K562 (cell line): ENCODE results near the gene C1QTNF6. TPM values are rescaled to one million over a fixed set of nuclear protein-coding genes. Genes with fewer than 3 reads are reported as not detected.

Experiments
- ATAC-seq: fragments of 200-7000 bp; cut with Tn5 transposase; 3 replicates; pipeline ENCODE4 v1.9.1; 2020; ENCODE audit warnings: moderate library complexity
- BruUV-seq: library from RNA; stranded (reverse); fragments of 400-500 nt; replicated peaks from 2 replicates; lab custom pipeline; 2021; lab: Mats Ljungman, UMichigan
- CTCF ChIA-PET: fragments of 300-600 bp; formaldehyde crosslinking; extraction: SDS; loops from one replicate; lab custom pipeline; 2021; ENCODE audit warnings: low intra/inter-chr PET ratio; lab: Yijun Ruan, JAX
- POLR2A ChIA-PET: fragments of 300-600, 350-650 bp; sonication (Branson Sonifier 250); formaldehyde crosslinking; extraction: SDS; loops from one replicate; lab custom pipeline; 2021; ENCODE audit warnings: antibody characterized with exemption, inconsistent platforms; lab: Yijun Ruan, JAX
- DNase-seq, 4 experiments: peaks; one replicate each; pipeline versions ENCODE4 v3.0.0 to v3.0.0-alpha.2; 2011 to 2018; ENCODE audit warnings: low spot score in 3 of 4, mixed read lengths in 3 of 4; ENCODE audit errors: extremely low read depth in 1 of 4
- FAIRE-seq: peaks from 2 replicates; lab custom pipeline; 2011; peaks lifted over from hg19 to GRCh38; lab: Jason Lieb, UNC
- H2AFZ ChIP-seq: 2 replicates; pipeline ENCODE4 v1.6.0; 2011; ENCODE audit warnings: low read depth, low read length, control low read depth, inconsistent platforms
- H3K27ac ChIP-seq: fragments of 200-600 bp; 3 replicates; pipeline ENCODE4 v1.8.0; 2011; ENCODE audit warnings: low read depth, mild to moderate bottlenecking, control low read depth, inconsistent platforms, low read length, moderate library complexity, mixed read lengths; ENCODE audit errors: extremely low read depth
- H3K27me3 ChIP-seq, 2 experiments: fragments of 300-600 bp in 1 of 2; 2 replicates in 1 of 2; 3 replicates in 1 of 2; pipeline versions ENCODE4 v1.6.0 to v1.8.0; 2011; ENCODE audit warnings: inconsistent platforms in 2 of 2, low read length in 2 of 2, mild to moderate bottlenecking in 1 of 2, mixed read lengths in 1 of 2, moderate library complexity in 1 of 2; ENCODE audit not compliant: control insufficient read depth in 2 of 2, insufficient read depth in 2 of 2
- H3K36me3 ChIP-seq: fragments of 300-600 bp; 3 replicates; pipeline ENCODE4 v1.8.0; 2011; ENCODE audit warnings: mild to moderate bottlenecking, low read length, inconsistent platforms; ENCODE audit not compliant: control insufficient read depth, insufficient read depth
- H3K4me1 ChIP-seq, 2 experiments: fragments of 200-600 bp in 1 of 2; replicated peaks in 1 of 2; 2 replicates in 1 of 2; 3 replicates in 1 of 2; pipeline versions ENCODE4 v1.5.1 to v1.8.0; 2011; ENCODE audit warnings: inconsistent platforms in 2 of 2, low read length in 2 of 2, mild to moderate bottlenecking in 1 of 2, mixed read lengths in 1 of 2, moderate library complexity in 1 of 2; ENCODE audit not compliant: control insufficient read depth in 2 of 2, insufficient read depth in 2 of 2
- H3K4me2 ChIP-seq: 2 replicates; pipeline ENCODE4 v1.6.1; 2011; ENCODE audit warnings: low read length, control low read depth, inconsistent platforms, mixed read lengths; ENCODE audit not compliant: insufficient read depth
- H3K4me3 ChIP-seq: fragments of 200-600 bp; sonication (generic), shearing (Covaris generic); 2 replicates; pipeline ENCODE4 v1.5.1; 2016; ENCODE audit warnings: control low read depth, inconsistent platforms
- H3K79me2 ChIP-seq: fragments of 200-600 bp; 3 replicates; pipeline ENCODE4 v1.8.0; 2011; ENCODE audit warnings: low read length, inconsistent platforms; ENCODE audit not compliant: control insufficient read depth, insufficient read depth
- H3K9ac ChIP-seq, 2 experiments: 2 replicates each; pipeline versions ENCODE4 v1.6.0 to v1.6.1; 2011; ENCODE audit warnings: low read depth in 2 of 2, low read length in 2 of 2, control low read depth in 1 of 2, inconsistent platforms in 1 of 2, mild to moderate bottlenecking in 1 of 2, mixed read lengths in 1 of 2; ENCODE audit not compliant: insufficient read depth in 1 of 2
- H3K9me1 ChIP-seq: one replicate; pipeline ENCODE4 v1.6.0; 2011; ENCODE audit warnings: inconsistent platforms, mild to moderate bottlenecking, low read length, moderate library complexity; ENCODE audit not compliant: control insufficient read depth, insufficient read depth
- H3K9me3 ChIP-seq: replicated peaks from 2 replicates; pipeline ENCODE4 v1.5.1; 2011; ENCODE audit warnings: low read depth, low read length, inconsistent platforms; ENCODE audit not compliant: control insufficient read depth, insufficient read depth
- H4K20me1 ChIP-seq: replicated peaks from 2 replicates; pipeline ENCODE4 v1.6.1; 2011; ENCODE audit warnings: low read length, inconsistent platforms, mixed read lengths; ENCODE audit not compliant: control insufficient read depth, insufficient read depth
- AFF4 ChIP-seq: sonication (generic); formaldehyde crosslinking; IDR thresholded peaks from 2 replicates; pipeline ENCODE4 v1.8.0; 2023; ENCODE audit warnings: mild to moderate bottlenecking, missing genetic modification reagents
- HNRNPL ChIP-seq: fragments of 200-400 bp; formaldehyde crosslinking; IDR thresholded peaks from 2 replicates; pipeline ENCODE4 v1.6.1; 2017; ENCODE audit warnings: low read depth, mild to moderate bottlenecking, low read length
- THRAP3 ChIP-seq: fragments of 450-650 bp; IDR thresholded peaks from 2 replicates; pipeline ENCODE4 v1.6.1; 2016; ENCODE audit warnings: mild to moderate bottlenecking, inconsistent platforms, borderline replicate concordance
- WGBS: fragments of 100-300 bp; shearing (Covaris generic); methylation state at CpG from one replicate; pipeline ENCODE4 v1.1.6; 2016; ENCODE audit warnings: low coverage, mixed read lengths; ENCODE audit not compliant: insufficient coverage; ENCODE audit errors: missing lambda C conversion rate; 5-methylcytosine and 5-hydroxymethylcytosine counted together
- in situ Hi-C: fragments of 300-500 bp; cut with MboI; formaldehyde crosslinking; loops from 4 replicates; pipeline ENCODE4 v1.15.0; 2018; ENCODE audit warnings: inconsistent platforms, mixed read lengths
- intact Hi-C: fragments of 100-400 bp; cut with micrococcal nuclease; formaldehyde crosslinking; loops from 2 replicates; pipeline ENCODE4 v1.14.2; 2022
- polyA plus RNA-seq, 8 experiments: library from polyadenylated mRNA; depleted of rRNA in 4 of 8; stranded (reverse) in 5 of 8; unstranded in 3 of 8; fragments of >200 nt; fragmentation: Nextera tagmentation in 2 of 8; fragmentation: Illumina TruSeq in 1 of 8; extraction: Ambion mirVana in 2 of 8; extraction: Trizol in 1 of 8; gene quantifications; 2 replicates each; pipeline versions ENCODE4 v1.2.1 to v1.2.3, GENCODE V29; 2011 to 2014; ENCODE audit warnings: inconsistent platforms in 1 of 8, missing spikeins in 1 of 8
- total RNA-seq, 7 experiments: library from RNA; depleted of rRNA in 6 of 7; stranded (reverse); fragments of >200 nt in 6 of 7; fragmentation: Illumina TruSeq in 2 of 7; extraction: Trizol in 2 of 7; gene quantifications; 2 replicates each; pipeline versions ENCODE4 v1.2.1 to v1.2.3, GENCODE V29; 2011 to 2021; ENCODE audit warnings: low replicate concordance in 1 of 7

C1QTNF6 gene
- total and polyA plus RNA-seq, 9 of the 15 experiments (the other 6 are each of a cell fraction or from before 2014, with no cell fraction given) = 0.18 to 0.92 (median 0.55) TPM

- POLR2A ChIA-PET = interaction anchor here (0.6 kb wide), 1 partner anchor 59 kb away, joined by 4 read pairs; no protein-coding TSS in a partner anchor
- CTCF ChIA-PET = no interaction called here
- Histone ChIP-seq H3K4me3 (no peak overlapping the region), H3K27ac (no peak overlapping the region), H3K79me2 (no peaks in the 10 kb centered on the region), H3K27me3 (peaks cover 0 to 57% of the 10 kb centered on the region in 2 experiments; a peak in 4 of 5 replicates), H3K9ac (no peak overlapping the region), H3K4me1 (no peaks in the 10 kb centered on the region; a peak in 1 of 5 replicates), H4K20me1 (no peaks in the 10 kb centered on the region; the same call in 1 of the 2 replicates), H3K36me3 (no peaks in the 10 kb centered on the region)
- WGBS = 14% methylated on average over 11 of the region's 13 CpGs
- in situ Hi-C loops = no loop called here
- no peak for ATAC-seq
- no TSS peak for BruUV-seq
- TF ChIP-seq AFF4 (CRISPR knock-in tag) (no peak), THRAP3 (no peak), HNRNPL (no peak)
- TF ChIP-seq, all 486 proteins: peak for 0
- no peak for DNase-seq
- no peaks in the 10 kb centered on the region; the same call in 1 of the 2 replicates for H3K9me3 ChIP-seq
- no peak for FAIRE-seq
- intact Hi-C loops = no loop called here
- no peak overlapping the region for H3K4me2 ChIP-seq
- no peaks in the 10 kb centered on the region for H3K9me1 ChIP-seq
- H2AFZ ChIP-seq = no peak overlapping the region
Observed at GRCh38 chr22:37157516-37158285, 30.3 kb downstream of the C1QTNF6 start.
